HG03108 (cell line): ENCODE measurements around the gene ACVR1.

Experiments used
- ATAC-seq: cut with Tn5 transposase; IDR thresholded peaks from one replicate; pipeline ENCODE4 v1.9.1; 2021; ENCODE audit warnings: moderate library complexity; ENCODE audit not compliant: unreplicated experiment

ACVR1 gene

DNA sequence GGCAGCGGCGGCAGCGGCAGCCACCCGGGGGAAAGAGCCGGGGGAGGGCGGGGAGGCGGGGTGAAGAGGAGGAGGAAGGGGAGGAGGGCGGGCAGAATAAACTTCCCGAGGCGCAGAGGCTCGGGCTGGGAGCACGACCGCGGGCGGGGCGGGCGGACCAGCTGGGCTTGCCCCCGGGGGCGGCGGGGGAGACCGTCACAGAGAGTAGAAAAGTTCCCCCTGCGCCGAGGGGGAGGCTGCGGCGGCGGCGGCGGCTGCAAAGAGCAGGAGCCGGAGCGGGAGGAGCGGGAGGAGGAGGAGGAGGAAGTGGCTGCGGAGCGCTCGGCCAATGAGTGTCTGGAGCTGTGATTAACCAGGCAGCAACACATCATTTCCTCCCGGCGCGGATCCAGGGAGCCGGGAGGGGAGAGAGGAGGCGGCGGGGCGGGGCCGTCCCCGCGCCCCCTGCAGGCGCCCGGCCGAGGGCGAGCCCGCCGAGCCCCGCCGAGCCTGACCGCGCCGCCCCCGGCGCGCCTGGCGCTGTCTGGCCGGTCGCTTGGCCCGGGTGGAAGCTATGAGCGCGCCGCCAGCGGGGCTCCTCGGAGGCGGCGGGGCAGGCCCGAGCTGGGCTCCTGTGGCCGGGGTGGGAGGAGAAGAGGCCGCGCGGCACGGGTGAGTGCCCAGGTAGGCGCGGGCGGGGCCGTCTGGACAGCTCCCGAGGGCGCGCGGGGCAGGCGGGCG lies at the start of gene ACVR1:
ACVR1 (minus strand) TSS at position 265 of the 720 bp plus-strand sequence. CDS start 76,837 bp downstream, outside the sequence.
- ATAC-seq = peak; percentile 79

DNA sequence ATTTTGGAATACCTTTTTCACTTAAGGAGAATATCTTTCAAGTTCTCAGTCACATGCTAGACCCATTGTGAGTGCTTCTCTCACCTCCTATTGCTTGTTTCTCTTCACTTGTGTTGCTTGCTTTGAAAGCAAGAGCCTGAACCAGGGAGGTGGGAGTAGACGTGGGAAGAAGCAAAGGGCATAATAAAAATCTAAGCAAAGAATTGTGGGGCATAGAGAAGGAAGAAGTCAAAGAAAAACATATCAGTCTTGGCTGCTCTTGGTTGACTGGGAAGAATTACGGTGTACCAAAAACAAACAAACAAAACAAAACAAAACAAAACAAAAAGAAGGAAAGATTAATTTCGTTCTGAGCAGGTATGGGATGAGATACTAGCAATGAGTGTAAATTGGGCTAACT lies 48.9 kb upstream of the ACVR1 start:
- ATAC-seq = no peak

DNA sequence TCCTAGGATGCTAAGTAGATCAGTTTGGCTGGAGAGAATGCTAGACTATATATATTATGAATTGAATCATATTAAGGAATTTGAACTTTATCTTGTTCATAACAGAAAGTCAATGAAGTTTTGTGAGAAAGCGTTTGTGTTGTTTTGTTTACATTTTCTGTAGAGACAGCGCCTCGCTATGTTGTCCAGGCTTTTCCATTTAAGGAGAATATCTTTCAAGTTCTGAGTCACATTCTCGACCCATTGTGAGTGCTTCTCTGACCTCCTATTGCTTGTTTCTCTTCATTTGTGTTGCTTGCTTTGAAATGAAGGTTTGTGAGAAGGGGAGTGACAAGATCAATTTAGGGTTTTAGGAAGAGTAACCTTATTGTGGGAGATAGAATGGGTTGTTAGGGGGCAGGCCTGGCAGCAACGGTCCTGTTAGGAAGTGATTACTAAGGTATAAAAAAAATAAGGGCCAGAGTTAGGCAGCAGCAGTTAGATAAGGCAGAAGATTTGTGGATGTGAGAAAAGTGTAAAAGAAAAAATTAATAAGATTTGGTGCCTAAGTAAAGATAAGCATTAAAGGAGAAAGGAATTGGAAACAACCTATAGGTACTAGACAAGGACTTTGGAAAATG lies 47.6 kb upstream of the ACVR1 start:
- ATAC-seq = no peak

DNA sequence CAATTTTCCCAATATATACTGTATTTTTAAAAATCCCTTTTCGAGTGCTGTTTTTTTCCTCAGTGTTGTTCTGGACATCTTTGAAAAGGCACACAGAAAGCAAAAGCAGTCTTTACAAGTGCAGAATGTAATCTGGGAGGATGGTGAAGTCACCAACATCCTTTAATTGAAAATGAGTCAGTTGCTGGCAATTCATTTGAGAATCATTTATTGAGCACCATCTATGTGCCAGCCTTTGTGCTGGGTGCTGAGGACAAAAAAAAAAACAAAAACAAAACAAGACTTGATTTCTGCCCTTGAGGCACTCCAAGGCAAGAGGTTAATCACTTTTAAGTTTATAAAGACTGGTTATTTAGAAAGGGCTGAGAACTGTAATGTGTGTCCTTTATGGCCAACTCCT lies 46.7 kb upstream of the ACVR1 start:
- ATAC-seq = no peak

DNA sequence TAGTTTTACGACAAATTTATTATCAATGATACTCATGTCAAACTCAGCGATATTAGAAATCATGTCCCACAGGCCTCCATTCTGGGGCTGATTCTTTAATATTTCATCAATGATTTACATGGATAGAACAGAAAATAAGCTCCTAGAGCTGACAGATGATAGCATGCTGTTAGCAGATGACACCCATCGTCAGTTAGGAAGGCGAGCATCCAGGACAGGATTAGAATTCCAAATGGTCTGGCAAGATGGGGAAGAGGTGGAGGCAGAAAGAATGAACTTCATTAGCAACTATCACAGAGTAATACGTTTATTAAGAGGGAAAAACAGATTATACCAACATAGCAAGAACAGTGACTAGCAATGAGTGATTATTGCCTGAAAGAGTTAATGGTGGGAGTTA lies 46.2 kb upstream of the ACVR1 start:
- no peak for ATAC-seq

DNA sequence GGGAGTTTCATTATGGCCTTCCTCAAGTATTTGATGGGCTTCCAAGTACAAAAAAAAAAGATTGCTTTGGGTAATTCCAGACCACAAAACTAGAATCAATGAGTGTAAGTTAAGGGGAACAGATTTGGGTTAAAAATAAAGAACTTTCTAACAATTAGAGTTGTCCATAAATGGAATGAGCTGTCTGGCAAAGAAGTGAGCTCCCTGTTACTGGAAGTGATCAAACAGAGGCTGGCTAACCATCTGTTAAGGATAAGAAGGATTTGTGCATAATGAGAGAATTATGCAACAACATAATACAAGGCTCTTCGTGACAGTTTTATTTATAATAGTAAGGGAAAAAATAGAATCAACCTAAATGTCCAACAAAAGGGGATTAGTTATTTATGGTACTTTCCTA lies 44.6 kb upstream of the ACVR1 start:
- no peak for ATAC-seq

DNA sequence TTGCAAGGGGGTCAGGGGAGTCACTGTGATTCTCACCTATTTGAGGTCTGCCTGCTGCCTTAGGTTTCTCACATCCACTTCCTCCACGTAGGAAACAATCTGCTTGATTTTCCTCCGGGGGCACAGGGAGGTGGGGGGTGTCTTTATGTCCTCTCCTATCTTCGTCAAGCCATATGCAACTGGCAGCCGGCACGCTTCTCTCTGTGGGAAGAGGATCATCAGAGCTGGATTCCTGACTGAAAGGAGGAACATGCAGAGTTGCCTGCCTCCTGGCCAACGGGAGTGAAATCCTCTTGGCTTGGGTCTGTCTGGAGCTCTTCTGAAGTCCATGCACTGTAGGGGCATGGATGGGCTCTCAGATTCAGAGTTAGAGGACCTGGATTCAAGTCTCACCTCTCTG lies 43.1 kb upstream of the ACVR1 start:
- no peak for ATAC-seq

DNA sequence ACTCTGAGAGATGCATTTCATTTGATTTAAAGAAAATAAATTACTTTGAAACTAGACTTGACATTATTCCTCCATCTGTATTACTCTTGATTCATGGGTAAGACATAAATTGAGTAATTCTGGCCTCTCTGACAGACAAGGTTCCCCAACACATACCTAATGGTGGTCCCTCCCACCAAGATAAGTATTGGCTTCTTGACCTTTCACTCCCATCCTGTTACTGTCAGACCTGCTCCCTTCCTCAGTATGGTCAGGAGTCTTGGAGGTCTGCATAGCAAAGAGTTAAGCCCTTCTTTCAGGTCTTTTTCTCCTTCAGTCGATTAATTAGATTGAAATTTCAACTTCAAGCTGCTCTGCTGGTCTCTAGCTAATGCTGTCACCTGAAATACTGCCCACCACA lies 42.2 kb upstream of the ACVR1 start:
- no peak for ATAC-seq

DNA sequence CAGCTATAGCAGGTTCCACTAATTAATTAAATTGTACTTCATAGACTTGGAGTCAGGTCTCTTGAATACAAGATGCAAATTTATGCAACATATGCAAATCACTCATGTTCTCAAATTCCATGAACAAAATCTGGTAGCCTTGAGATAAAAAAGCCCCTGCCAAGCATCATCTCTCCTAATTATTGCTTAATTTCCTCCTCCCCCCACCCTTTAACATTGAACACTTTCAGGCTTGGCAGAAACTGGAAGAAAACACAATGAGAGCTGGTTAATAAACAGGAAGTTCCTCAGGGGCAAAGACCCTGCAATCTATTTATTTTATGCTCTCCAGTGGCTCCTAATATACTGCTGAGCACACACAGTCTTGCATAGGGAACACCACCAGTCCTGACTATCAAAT lies 35.6 kb upstream of the ACVR1 start:
- no peak for ATAC-seq

DNA sequence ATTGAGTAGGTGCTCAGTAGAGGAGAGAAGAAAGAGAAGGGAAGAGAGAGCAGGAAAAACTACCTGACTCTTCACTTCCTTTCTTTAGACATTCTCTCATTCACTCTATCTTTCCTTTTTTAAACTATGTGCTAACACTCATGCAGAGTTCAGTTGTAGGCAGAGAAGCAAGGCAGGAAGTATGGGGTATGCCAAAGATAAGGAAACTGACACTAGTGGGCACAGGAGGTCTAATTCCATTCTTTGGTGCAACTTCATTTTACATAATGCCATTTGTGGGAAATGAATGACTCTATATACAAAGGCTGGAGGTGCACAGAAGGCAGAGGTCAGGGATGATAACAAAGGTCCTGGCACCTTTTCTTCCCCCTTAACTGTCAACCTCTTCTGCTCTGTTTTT lies 35.1 kb upstream of the ACVR1 start:
- ATAC-seq = no peak

DNA sequence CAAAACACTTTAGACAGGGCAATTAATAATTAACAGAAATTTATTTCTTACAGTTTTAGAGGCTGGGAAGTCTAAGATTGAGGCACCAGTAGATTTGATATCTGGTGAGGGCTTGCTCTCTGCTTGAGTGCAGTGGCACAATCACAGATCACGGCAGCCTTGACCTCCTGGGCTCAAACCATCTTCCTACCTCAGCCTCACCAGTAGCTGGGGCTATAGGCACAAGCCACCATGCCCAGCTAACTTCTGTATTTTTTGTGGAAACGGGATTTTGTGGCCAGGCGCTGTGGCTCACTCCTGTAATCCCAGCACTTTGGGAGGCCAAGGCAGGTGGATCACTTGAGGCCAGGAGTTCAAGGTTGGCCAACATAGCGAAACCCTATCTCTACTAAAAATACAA lies 29.0 kb upstream of the ACVR1 start:
- no peak for ATAC-seq

DNA sequence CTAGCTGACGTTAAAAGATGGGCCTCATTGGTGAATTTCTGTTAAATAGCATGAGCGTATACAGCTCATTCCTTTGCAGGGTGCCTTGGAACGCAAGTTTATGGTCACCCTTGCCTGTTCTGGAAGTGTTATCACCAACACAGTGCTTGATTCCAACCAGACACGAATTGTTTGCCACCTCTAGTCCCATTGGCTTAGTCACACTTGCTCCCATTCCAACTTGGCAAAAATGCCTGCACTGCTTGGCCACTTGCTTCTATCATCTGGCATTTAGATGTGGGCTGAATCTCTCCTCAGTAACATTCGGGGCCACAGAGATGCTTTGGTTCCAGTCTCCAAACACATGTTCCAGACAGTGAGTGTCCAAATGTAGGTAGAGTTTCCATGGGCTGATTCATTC lies 27.5 kb upstream of the ACVR1 start:
- ATAC-seq = no peak

DNA sequence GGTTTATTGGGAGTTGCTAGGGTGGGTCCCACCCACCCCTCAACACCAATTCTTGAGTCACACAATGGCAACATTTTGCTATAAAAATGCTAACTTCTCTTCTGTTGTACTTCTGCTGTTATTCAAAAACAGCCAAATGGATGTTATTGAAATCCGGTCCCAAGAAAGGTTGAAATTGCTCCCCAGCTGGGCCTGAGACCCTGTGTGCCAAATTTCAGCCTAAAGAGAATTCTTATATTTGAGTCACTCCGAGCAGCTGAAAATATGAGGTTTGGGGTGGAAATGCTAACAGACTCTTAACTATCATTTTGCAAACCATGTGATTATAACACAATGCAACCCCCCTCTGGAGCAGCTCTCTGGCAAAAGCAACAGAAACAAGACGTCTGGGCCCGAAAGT lies 27.0 kb upstream of the ACVR1 start:
- ATAC-seq = no peak

DNA sequence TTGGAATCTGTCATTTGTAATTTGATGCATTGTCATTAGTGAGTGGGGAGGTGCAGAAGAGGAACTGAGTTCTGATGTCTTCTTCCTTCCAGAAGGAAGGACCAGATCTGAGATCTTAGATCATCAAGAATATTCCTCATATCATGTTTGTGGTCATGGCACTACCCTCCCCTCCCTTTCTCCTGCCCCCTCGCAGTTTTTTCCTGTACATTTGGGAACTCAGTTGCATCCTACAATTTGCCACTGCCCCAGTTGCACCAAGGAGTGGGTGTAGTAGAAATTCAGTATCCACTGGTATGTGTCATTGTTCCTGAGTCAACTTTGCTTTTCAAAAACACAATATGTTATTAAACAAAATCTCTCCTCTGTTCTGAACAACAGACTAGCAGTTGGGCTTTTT lies 26.6 kb upstream of the ACVR1 start:
- no peak for ATAC-seq

DNA sequence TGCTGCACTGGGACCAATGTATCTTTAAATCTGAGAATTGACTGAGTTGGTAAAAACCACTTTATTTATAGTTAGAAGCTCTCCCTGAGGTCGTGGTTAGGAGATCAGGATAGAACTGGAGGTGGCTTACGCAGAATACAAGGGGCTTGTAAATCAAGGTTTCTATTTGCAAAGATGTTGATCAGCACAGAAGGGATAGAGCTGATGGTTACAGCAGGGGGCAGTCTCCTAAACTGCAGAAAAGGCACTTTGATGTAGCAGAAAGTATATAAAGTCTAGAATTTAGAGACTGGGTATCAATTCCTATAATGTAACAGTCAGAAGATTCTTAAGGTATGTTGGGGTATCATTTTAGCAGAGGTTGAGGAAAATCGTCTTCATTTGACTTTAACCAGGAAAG lies 25.2 kb upstream of the ACVR1 start:
- ATAC-seq = no peak

DNA sequence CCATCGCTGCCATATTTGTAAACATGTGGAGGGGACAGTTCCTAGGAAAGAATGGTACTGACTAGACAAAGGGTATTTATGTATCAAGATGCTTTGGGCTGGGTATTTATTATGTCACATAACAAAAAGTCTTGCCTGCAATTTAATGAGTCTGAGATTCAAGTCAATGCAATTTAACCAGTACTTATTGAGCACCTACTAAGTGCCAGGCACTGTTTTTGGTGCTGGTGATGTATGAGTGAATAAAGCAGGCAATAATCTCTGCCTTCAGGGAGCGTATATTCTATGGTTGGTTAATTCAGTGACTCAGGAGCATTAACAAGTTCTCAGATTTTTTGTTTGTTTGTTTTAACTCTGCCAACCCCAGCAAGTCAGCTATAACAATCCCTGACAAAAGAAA lies 24.6 kb upstream of the ACVR1 start:
- no peak for ATAC-seq

DNA sequence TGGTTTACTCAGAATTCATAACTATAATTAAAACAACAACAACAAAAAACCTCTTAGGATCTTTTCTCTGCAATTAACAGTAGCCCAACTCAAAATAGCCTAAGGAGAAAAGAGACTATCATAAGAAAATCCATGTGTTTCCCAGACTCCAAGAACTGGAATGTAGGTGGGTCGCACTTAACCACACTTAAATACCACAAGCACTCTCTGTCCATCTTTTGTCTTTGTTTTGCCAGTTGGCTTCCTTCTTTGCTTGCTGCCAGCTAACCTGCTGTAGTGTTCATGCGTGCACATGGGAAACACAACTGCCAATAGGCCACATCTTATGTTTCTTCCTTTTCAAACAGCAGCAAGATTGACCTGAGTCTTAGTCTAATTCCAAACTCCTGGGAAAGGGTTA lies 24.1 kb upstream of the ACVR1 start:
- no peak for ATAC-seq

DNA sequence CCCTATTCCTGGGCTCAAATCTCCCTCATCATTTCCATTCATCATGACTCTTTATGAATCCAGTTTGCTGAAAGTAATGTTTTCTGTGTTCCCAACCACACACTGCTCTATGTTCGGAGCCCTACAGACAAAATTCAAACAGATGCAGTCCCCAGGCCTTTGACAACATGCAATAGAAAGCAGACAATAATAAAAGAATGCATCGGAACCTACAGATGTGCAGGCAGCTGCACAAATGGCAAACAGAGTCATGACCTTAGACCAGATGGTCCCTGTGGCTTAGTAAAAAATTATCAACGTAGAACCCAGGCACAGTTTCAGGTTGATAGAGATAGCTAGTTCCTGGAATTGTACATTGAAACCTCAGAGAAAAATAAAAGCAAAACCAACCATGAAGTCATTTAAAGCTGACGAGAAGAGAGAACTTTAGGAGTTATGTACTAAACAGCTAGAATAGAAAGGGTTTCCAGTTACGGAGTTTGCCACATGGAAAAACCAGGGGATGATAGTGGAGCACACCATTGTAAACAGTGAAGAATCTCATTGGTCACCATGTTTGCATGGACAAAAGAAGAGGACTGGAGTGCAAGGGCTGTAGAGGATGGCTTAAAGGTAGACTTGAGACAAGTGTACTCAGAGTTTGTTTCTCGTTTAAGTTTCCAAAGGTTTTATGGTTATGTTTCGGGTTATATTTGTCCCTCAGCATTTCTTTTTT lies 23.2 kb upstream of the ACVR1 start:
- ATAC-seq = peak; percentile 95

DNA sequence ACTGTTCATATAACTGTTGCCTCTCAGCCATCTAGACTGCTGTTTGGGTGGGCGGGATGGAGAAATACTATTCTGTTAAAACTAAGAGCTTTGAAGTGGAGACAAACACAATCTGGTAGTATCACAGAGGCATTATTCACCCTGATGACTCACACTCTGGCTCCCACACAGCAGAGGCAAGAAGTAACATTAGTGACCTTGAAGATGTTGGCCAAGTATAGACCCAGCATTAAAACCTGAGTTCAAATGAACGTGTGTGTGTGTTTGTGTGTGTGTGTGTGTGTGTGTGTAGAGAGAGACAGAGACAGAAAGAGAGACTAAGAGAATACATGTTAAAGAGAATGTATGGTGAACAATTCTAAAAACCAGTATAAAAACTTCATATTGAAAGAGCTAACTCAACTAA lies 22.5 kb upstream of the ACVR1 start:
- no peak for ATAC-seq

DNA sequence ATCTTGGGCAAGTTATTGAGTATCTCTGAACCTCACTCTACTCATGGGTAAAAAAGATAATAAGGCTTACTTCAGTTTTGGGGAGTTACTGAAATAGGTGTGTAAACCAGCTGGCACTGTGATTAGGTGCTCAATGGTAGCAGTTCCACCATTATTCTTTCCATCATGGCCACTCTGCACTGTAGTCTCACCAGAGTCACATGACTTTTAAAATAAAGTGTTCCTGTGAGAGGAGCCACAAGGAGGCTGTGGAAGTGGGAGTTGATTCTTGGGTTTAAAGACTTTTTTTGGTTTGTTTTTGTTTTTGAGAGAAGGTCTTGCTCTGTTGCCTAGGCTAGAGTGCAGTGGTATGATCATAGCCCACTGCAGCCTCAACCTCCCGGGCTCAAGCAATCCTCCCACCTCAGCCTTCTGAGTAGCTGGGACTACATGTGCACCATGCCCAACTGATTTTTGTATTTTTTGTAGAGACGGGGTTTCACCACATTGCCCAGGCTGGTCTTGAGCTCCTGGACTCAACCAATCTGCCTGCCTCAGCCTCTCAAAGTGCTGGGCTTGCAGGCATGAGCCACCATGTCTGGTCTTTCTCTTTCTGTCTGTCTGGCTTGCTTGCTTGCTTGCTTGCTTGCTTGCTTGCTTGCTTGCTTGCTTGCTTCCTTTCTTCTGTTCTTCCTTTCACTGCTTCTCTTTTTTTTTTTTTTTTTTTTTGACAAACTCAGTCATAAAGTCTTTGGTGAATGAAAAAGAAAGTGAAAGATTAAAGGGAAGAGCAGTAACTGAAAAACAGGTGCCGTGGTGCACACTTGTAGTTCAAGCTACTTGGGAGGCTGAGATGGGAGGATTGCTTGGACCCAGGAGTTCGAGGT lies 21.2 kb upstream of the ACVR1 start:
- ATAC-seq = peak; percentile 44

DNA sequence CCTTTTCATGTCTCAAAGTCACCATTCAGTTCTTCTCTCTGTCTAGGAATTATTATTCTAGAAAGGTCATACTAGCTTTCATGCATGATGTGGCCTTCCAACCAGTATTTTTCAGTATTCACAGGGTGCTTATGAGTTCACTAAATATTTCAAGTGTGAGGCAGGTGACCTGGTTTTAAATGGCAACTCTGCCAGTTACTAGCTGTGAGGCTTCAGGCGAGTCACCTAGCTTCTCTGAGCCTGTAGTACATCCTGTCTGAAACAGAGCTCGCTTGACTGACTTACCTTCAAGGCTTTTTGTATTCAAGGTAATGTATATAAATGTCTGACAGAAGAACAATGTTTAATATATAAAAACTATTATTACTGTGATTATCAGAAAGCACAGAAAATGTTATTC lies 19.4 kb upstream of the ACVR1 start:
- no peak for ATAC-seq
